ENCODE results near the gene MSANTD1.

- TF ChIP-seq CTCF (IDR thresholded peaks at IDR 0.05) = no peak
- no peak for TF ChIP-seq EZH2 (IDR thresholded peaks at IDR 0.05; ENCODE audit: borderline replicate concordance, insufficient read depth, low read depth, low read length, poor library complexity, severe bottlenecking)
These were observed 13.4 kb upstream of the MSANTD1 start for GRCh38 chr4:3235581-3235980.

Data from B cell (primary cell).